ENCODE measurements around the gene B3GALT4.

B3GALT4 gene

DNA sequence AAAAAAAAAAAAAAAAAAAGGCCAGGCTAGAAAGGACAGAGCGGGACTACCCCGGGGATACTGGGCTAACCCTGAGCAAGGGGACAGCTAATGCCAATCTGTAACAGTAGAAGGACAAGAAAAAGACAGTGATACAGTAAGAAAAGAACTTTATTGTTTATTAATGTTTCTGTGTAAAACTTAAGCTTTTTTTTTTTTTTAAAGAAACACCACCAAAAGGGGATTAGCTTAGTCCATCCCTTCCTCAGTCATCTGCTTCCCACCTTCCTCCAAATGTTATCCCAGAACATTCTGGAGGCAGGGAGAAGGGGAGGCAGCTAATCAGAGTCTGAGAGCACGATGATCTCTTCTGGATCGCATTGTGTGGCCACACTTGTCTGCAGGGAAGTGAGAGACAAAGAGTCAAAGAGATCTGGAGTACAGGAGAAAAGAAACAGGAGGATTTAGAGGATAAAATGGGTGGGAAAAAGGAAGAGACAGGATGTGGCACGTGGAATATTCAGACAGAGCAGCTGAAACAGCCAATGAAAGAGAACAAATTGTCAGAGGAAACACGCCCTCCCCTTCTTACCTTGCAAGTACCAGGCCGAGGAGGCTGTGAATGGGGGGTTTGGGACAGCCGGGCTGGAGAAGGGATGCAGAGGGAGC, 41.6 kb downstream of the B3GALT4 start:
- no peaks in the 10 kb centered on the region for H3K27me3 ChIP-seq (ENCODE audit: control insufficient read depth in 1 of 2, insufficient read depth in 2 of 2, low read length in 2 of 2)

DNA sequence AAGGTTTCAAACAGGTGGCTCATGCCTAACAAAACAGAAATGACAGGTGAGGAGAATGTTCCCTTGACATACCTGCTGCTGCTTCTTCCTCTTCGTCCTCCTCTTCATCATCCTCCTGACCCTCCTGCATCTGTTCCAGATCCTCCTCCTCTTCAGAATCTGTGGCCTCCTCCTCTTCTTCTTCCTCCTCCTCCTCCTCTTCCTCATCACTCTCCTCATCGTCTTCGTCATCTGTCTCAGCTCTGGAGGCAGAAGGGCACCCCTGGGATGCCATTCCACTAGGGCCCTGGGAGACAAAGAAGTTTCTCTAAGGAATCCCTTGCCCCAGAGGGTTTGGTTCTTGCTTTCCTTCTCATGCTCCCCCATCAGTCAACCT, 43.0 kb downstream of the B3GALT4 start:
- H3K9ac ChIP-seq (ENCODE audit: low read length) = no peak overlapping the region
- H3K4me1 ChIP-seq (ENCODE audit: insufficient read depth, low read length) = peaks cover 52% of the 10 kb centered on the region
- H3K27ac ChIP-seq (ENCODE audit: low read depth, low read length) = no peak overlapping the region
- no peak overlapping the region for H3K4me3 ChIP-seq (ENCODE audit: low read depth in 1 of 2, low read length in 2 of 2)
- H3K36me3 ChIP-seq (ENCODE audit: insufficient read depth, low read length) = peaks cover 36% of the 10 kb centered on the region
- H3K9me3 ChIP-seq (ENCODE audit: low read length) = no peaks in the 10 kb centered on the region
- H3K27me3 ChIP-seq (ENCODE audit: control insufficient read depth in 1 of 2, insufficient read depth in 2 of 2, low read length in 2 of 2) = no peaks in the 10 kb centered on the region

More for the DNA sequence above, 41.6 kb downstream of the B3GALT4 start:
- Histone ChIP-seq H3K4me1 (ENCODE audit: insufficient read depth, low read length) (peaks cover 52% of the 10 kb centered on the region), H3K27ac (ENCODE audit: low read depth, low read length) (peak overlapping the region; percentile 86), H3K9me3 (ENCODE audit: low read length) (no peaks in the 10 kb centered on the region), H3K9ac (ENCODE audit: low read length) (no peak overlapping the region), H3K36me3 (ENCODE audit: insufficient read depth, low read length) (peaks cover 36% of the 10 kb centered on the region), H3K4me3 (ENCODE audit: low read depth in 1 of 2, low read length in 2 of 2) (peak overlapping the region in 1 of 2 donors; percentile 74)

DNA sequence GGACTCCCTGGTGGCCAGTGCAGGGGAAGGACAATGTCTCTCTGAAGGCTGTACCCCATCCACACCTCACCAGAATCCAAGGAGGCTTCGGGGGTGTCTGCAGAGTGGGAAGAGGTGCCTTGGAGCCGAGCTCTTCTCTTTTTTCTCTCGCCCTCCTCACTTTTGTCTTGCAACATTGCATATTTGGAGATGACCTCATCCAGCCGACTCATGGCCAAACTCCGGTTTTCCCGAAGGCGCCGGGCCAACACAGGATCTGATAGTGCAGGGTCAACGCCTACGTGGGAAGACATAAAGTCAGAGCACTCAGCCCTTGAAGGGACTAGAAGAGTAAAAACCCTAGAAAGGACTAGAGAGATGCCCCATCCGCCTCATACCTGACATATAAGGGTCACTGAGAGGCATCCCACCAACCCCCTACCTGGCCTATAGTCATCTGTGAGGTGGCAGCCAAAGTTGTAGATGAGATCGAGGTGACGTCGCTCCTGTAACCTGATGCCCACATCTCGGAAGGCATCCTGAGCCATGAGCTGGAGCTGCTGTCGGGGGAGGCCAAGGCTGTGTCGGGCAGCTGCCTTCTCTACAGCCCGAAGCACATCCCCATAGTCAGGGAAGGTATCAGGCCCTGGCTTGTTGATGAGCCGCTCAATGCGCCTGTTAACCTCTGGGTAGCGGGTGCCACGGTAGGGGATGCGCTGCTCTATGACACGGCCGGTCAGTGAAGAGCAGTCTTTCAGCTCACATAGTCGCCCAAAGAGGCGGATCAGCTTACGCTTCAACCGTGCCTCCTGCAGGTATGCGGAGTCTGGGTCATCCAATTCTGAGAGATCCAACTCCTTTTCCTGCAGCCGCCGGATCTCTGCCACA, 43.6 kb downstream of the B3GALT4 start:
- Histone ChIP-seq H3K4me3 (ENCODE audit: low read depth in 1 of 2, low read length in 2 of 2) (no peak overlapping the region), H3K9ac (ENCODE audit: low read length) (no peak overlapping the region), H3K4me1 (ENCODE audit: insufficient read depth, low read length) (peaks cover 47% of the 10 kb centered on the region)

GRCh38 chr6:33321227-33321626, 44.3 kb downstream of the B3GALT4 start:
- Histone ChIP-seq H3K36me3 (ENCODE audit: insufficient read depth, low read length) (peaks cover 31% of the 10 kb centered on the region), H3K4me3 (ENCODE audit: low read depth in 1 of 2, low read length in 2 of 2) (no peak overlapping the region), H3K27me3 (ENCODE audit: control insufficient read depth in 1 of 2, insufficient read depth in 2 of 2, low read length in 2 of 2) (no peaks in the 10 kb centered on the region), H3K4me1 (ENCODE audit: insufficient read depth, low read length) (peaks cover 47% of the 10 kb centered on the region), H3K27ac (ENCODE audit: low read depth, low read length) (no peak overlapping the region), H3K9ac (ENCODE audit: low read length) (no peak overlapping the region), H3K9me3 (ENCODE audit: low read length) (no peaks in the 10 kb centered on the region)

More for the DNA sequence above, 43.6 kb downstream of the B3GALT4 start:
- H3K27me3 ChIP-seq (ENCODE audit: control insufficient read depth in 1 of 2, insufficient read depth in 2 of 2, low read length in 2 of 2) = no peaks in the 10 kb centered on the region
- H3K9me3 ChIP-seq (ENCODE audit: low read length) = no peaks in the 10 kb centered on the region
- peaks cover 36% of the 10 kb centered on the region for H3K36me3 ChIP-seq (ENCODE audit: insufficient read depth, low read length)
- H3K27ac ChIP-seq (ENCODE audit: low read depth, low read length) = no peak overlapping the region

GRCh38 chr6:33323623-33323948, 46.7 kb downstream of the B3GALT4 start:
- peak overlapping the region; percentile 78 to 85 for H3K4me3 ChIP-seq (ENCODE audit: low read depth in 1 of 2, low read length in 2 of 2)
- peak overlapping the region; percentile 82 for H3K27ac ChIP-seq (ENCODE audit: low read depth, low read length)
- peaks cover 34% of the 10 kb centered on the region for H3K4me1 ChIP-seq (ENCODE audit: insufficient read depth, low read length)
- H3K9me3 ChIP-seq (ENCODE audit: low read length) = no peaks in the 10 kb centered on the region
- H3K36me3 ChIP-seq (ENCODE audit: insufficient read depth, low read length) = peaks cover 26% of the 10 kb centered on the region
- H3K9ac ChIP-seq (ENCODE audit: low read length) = peak overlapping the region; percentile 63
- no peaks in the 10 kb centered on the region for H3K27me3 ChIP-seq (ENCODE audit: control insufficient read depth in 1 of 2, insufficient read depth in 2 of 2, low read length in 2 of 2)

GRCh38 chr6:33324125-33324524, 47.2 kb downstream of the B3GALT4 start:
- H3K9me3 ChIP-seq (ENCODE audit: low read length) = no peaks in the 10 kb centered on the region
- H3K9ac ChIP-seq (ENCODE audit: low read length) = peak overlapping the region; percentile 63
- H3K36me3 ChIP-seq (ENCODE audit: insufficient read depth, low read length) = peaks cover 21% of the 10 kb centered on the region
- H3K27me3 ChIP-seq (ENCODE audit: control insufficient read depth in 1 of 2, insufficient read depth in 2 of 2, low read length in 2 of 2) = no peaks in the 10 kb centered on the region
- H3K4me1 ChIP-seq (ENCODE audit: insufficient read depth, low read length) = peaks cover 33% of the 10 kb centered on the region
- peak overlapping the region in 1 of 2 donors; percentile 78 for H3K4me3 ChIP-seq (ENCODE audit: low read depth in 1 of 2, low read length in 2 of 2)
- peak overlapping the region; percentile 82 for H3K27ac ChIP-seq (ENCODE audit: low read depth, low read length)

Measured in muscle layer of colon (tissue), 2 donors.